Frontal cortex (tissue), 4 donors: Measurements from ENCODE around the gene LRRC18. TPM values are rescaled to one million over a fixed set of nuclear protein-coding genes. Genes with fewer than 3 reads are reported as not detected.

Source experiments
- DNase-seq, 2 donors: peaks; one replicate each; pipeline ENCODE4 v3.0.0; 2012; ENCODE audit warnings: low spot score in 2 of 2
- FAIRE-seq: peaks from 2 replicates; lab custom pipeline; 2012; peaks lifted over from hg19 to GRCh38; lab: Jason Lieb, UNC
- small RNA-seq: library from RNA; depleted of rRNA; stranded (forward); fragments of <200 nt; gene quantifications from one replicate; pipeline ENCODE3, GENCODE V24; 2014
- total RNA-seq: library from RNA; depleted of rRNA; stranded (reverse); fragments of >200 nt; gene quantifications from one replicate; pipeline ENCODE4 v1.2.3, GENCODE V29; 2014
- donor health status: control.
- donor health status: control.
- donor health status: control.

LRRC18 gene
- total RNA-seq, 1 donor from 2014 or later = not detected

DNA sequence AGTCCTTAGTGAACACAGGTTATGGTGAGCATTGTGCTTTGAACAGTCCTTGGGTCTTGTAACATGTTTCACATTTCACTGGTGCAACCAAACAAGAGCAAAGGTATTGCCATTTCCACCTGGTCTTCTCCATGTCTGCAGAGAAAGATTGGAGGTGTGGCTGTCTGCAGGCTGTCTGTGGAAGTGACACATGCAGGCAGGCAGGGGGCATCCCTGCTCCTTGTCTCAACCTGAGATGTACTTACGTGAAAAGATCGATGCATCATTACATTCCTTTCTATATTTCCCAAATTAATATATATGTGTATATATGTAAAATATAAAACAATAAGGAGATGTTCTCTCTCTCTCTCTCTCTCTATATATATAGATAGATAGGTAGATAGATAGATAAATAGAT lies 54.3 kb downstream of the LRRC18 start:
- no peak for FAIRE-seq

DNA sequence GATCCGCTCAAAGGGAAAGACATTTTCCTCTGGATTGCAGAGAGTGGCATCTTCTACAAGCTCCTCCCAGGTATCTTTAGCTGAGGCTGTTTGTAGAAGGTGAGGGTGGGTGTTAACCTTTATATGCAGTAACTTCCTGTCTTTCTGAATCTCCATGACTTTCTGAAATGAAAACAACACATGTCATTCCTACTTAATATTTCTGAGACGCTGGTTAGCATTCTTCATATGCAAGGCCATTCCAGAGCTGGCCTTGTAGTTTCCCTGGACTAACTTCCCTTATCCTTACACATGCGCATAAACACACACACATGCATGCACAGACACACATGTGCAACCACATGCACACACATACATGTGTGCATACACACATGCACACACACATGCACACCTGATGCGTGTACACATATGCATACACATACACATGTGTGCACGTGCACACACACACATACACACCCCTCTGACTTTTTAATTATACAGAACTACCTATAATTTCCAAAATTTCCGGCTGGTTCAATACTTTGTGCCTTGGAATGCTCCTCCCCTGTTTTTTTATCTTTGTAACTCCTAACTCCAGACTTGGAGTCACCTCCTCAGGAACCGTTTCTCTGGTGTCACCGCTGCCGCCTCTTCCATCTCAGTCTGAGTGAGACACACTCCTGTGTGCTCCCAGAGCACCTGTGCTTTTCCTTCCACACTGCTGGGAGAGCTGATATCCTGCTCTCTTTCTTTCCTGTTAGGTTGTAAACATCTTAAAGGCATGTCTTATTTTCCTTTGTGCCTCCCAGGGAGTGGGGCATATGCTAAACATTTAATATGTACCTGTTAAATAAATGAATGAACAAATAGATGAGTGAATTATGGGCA lies 55.2 kb downstream of the LRRC18 start:
- no peak for DNase-seq
- no peak for FAIRE-seq

More for the DNA sequence above, 54.3 kb downstream of the LRRC18 start:
- DNase-seq = peak in 1 of 2 donors; percentile 25

DNA sequence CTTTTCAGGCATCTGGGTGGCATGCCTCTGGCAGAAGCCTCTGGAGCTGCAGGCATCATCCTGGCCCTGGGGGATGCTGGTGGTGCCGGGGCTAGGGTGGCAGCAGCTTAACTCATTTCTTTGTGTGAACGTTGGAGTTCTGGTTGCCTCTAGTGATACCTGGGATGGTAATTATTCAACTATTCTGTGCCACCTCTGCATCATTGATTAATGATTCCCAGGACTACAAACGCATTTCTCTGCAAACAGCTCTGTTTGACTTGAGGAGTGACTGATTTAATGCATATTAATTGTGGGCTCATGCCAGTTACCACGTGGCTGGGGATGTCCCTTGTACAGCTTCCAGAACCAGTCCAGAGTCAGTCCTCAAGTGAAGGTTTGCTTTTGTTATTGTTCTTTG lies 55.9 kb downstream of the LRRC18 start:
- FAIRE-seq (no peak), DNase-seq (no peak)

DNA sequence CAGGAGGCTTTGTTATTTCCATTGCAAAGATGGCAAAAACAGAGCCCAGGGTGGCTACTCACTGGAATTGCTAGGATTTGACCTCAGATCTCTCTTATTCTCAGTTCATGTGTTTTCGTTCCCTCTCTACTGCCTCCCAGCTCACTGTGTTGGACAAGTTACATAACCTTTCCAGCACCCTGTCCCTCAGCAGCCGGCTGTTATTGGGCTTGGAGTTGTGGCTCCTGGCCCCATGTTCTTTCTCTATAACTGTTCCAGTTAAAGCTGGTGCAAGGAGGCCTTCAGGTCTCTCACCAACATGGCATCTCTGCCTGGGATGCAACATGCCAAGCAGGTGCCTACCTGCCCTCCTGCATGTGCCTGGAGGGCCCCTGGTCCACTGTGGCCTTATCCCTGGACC lies 56.8 kb downstream of the LRRC18 start:
- DNase-seq = no peak
- no peak for FAIRE-seq

DNA sequence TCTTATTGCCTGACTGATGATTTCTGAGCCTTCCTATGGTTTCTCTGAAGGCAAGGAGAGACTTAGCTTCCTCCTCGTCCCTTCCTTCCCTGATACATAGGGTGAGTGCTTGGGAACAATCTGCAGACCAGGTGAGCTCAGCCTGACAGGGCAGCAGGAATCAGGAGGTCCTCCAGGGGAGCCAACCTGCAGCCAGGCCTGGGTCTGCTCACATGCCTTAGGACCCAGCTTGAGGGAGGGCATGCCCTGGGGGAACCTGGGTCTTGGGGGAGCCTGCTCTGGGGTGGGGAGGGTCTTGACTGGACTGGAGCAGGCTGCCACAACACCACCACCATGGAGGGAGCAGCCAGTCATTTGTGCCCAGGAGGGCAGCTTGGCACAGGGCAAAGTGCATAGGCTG lies 57.7 kb downstream of the LRRC18 start:
- no peak for FAIRE-seq

DNA sequence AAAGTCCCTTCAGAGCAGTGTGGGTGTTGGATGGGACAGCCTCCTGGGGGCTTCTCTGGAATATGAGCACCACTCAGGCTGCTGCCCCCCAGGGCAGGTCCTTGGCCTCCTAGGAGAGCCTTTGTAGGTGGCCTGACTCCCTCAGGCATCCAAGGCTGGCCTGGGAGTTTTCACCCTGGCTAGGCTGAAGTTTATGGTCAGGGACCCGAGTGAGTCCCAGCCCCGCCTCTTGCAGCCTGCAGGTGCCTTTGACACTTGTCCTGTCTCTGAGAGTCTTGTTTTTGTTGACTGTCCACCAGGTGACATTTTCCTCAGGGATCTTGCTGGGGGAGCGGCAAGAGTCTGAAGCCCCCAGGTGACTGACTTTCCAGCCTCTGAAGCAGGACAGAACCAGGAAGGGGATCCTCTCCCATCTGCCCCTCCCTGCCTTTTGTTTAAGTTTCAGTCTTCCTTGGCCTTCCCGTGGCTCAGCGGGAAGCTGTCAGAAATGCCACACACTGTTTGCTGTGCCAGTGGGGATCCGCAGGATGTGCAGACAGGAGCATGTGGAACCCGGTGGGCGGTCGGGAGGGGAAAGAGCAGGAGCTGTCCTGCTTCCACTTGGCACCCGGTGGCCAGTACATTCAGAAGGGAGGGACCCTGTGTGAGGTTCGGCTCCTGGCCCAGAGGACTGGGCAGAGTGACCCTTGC lies 59.5 kb downstream of the LRRC18 start:
- DNase-seq = no peak
- FAIRE-seq = no peak

More for the DNA sequence above, 57.7 kb downstream of the LRRC18 start:
- no peak for DNase-seq

DNA sequence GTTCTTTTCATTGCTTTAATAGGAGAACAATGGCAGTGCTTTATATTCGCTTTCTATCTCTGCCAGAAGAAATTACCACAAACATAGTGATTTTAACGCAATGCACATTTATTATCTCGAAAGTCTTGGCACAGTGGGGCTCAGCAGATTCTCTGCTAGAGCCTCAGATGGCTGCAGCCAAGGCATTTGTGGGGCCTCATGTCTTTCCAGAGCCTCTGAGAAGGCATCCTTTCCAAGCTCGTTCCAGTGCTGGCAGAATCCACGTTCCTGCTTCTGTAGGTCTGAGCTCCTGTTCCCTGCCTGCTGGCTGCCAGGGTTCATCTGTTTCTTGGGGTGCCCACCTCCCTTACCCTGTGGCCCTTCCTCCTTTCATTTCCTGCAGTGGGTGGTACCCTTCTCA lies 60.2 kb downstream of the LRRC18 start:
- no peak for FAIRE-seq
- DNase-seq = no peak

DNA sequence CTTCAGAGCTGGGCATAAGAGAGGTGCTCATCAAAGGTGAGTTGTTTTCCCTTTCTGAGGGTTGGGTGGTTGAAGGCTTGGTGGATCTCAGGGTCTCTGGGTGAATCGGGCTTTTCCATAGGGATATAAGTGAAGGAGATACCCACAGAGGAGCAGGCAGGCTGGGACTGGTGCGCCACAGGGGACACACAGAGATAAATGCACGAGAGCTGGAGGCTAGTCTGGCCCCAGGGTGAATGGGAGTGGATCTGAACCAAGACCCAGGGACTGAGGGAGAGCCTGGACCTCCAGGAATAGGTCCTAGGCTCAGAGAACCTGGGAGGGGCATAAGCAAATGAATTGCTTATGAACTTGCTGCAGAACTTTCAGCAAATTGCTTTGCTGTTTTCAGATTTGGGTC lies 61.5 kb downstream of the LRRC18 start:
- DNase-seq (no peak), FAIRE-seq (no peak)

DNA sequence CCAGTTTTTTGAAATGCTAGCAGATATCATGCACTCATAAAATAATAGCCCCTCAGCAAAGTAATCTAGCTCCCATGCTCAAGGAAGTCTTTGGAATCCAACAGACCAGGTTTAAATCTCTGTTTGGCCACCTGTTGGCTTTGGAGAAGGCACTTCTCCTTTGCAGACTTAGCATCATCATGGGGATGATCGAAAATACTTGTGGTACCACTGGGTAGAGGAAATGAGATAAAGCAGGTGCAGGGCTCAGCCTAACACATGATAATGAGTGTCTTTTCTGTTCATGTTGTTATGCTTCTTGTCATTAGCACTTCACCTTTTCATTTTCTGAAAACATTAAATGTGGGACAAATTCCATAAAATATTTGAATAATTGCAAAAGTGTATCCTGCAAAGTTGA lies 67.4 kb downstream of the LRRC18 start:
- DNase-seq = no peak
- no peak for FAIRE-seq

Small RNA genes within 50 kb of the gene (small RNA-seq; reads per million reads assigned to genes)
- not detected for gene MIR4294

Other genes starting within 250 kb of the LRRC18 start
- 2.4 TPM for gene VSTM4, start 175.7 kb upstream of the LRRC18 start, total RNA-seq
- gene FAM170B, start 194.2 kb upstream of the LRRC18 start, total RNA-seq = not detected
- gene TMEM273, start 248.6 kb upstream of the LRRC18 start, total RNA-seq = 2.4 TPM